Embryonic facial prominence (tissue), 1 donor: ENCODE results near the gene RSPO1.
"Not testable (repeated sequence)": the region's sequence is repeated elsewhere in the genome, so short reads cannot be mapped to it uniquely, and the experiment has no call there.

ENCODE experiments used
- DNase-seq: peaks from one replicate; pipeline ENCODE4 v3.0.0-alpha.2; 2016; ENCODE audit errors: extremely low spot score

The RSPO1 gene, protein sequence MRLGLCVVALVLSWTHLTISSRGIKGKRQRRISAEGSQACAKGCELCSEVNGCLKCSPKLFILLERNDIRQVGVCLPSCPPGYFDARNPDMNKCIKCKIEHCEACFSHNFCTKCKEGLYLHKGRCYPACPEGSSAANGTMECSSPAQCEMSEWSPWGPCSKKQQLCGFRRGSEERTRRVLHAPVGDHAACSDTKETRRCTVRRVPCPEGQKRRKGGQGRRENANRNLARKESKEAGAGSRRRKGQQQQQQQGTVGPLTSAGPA

GRCh38 chr1:37634244-37634991 lies at the start of gene RSPO1:
Gene RSPO1 (minus strand): TSS chr1:37634892. CDS start chr1:37629661, 5,231 bp downstream.
- no peak for DNase-seq

- DNase-seq = not testable (repeated sequence)
Observed at GRCh38 chr1:37684182-37684581, 49.5 kb upstream of the RSPO1 start.

- no peak for DNase-seq
Observed at GRCh38 chr1:37682334-37682987, 47.8 kb upstream of the RSPO1 start.

GRCh38 chr1:37680933-37681332 lies 46.2 kb upstream of the RSPO1 start:
- DNase-seq = no peak

DNA sequence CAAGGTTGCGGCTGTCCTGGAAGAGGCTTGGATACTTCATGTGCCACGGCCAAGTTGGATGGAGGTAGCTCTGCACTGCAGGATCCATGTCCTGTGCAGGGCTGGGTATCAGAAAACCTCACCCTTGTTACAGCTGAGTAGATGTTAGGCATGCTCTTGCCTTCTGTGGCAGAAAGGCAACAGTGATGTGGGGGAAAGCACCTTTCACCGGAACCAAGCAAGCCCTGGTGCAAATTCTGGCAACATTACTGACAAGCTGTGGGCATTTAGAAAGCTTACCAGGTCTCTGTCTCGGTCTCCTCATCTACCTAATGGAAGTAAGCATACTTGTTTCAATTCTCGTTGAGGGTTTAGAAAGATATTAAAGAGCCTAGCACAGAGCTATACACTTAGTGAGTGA lies 43.1 kb upstream of the RSPO1 start:
- DNase-seq = no peak

GRCh38 chr1:37677143-37677439 lies 42.4 kb upstream of the RSPO1 start:
- no peak for DNase-seq

GRCh38 chr1:37676281-37677142 lies 41.8 kb upstream of the RSPO1 start:
- DNase-seq = no peak

DNA sequence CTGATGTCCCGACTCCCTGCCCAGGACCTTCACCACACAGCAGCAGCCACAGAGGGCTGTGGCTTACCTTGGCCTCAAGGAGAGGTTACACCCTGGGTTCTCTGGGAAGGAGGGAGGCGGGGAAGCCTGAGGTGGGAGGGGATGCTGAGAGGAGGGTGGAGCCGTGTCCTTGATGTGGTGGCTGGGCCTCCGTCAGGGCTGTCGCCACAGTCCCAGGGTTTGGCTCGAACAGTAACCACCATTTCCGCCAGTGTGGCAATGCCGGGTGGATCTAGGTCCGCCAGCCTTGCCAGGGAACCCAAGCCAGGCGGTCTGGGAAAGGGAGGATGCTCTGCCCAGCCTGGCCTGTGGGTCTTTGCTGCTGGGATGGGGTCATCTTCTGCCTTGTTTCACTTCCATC lies 39.2 kb upstream of the RSPO1 start:
- DNase-seq = no peak

DNA sequence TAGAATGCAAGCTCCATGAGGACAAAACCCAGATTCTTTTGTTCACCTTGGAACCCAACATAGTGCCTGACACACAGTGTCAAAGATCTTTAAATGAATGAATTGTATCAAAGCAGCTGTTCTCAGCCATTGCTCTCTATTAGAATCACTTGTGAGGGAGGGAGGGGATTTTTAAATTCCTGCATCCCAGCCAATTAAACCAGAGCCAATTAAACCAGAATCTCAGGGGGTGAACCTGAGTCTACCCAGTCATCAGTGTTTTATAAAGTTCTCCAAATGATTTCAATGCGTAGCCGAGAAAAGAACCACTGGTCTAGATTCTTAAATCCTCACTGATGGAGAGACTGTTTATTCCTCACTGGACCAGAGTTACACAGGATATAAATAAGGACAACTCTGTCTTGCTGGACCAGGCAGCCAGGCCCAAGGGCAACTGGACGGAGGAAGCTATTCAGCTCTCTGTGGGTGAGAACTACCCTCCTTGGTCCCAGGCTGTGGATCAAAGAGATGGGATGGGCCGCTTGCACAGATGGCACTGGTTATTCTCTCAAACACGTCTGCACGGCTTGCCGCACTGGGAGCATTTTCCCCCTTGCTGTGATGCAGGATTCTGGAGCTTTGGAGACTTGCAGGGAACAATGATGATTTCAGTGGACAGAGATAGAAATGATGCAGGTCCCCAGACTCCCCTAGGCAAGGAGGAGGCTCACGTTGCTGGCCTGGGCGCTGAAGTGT lies 37.6 kb upstream of the RSPO1 start:
- no peak for DNase-seq

- DNase-seq = no peak
Observed at GRCh38 chr1:37671261-37671660, 36.6 kb upstream of the RSPO1 start.

DNA sequence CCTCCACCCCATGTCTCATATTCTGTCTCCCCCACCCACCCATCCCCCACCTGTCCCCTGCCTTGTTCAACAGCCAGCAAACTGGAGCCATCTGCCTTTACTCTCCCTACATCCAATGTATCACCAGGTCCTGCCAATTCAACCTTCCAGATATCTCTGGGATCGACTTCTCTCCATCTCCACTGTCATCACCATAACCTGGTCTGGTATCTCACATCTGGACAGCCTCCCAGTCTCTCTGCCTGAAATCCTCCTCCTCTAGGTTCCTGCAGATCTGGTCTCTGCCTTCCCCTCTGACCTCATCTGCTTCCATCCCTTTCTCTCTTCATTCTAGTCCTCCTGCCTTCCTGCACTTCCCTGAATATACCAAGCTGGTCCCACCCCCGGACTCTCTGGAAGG lies 35.4 kb upstream of the RSPO1 start:
- no peak for DNase-seq

- no peak for DNase-seq
Observed at GRCh38 chr1:37667023-37667671, 32.5 kb upstream of the RSPO1 start.

DNA sequence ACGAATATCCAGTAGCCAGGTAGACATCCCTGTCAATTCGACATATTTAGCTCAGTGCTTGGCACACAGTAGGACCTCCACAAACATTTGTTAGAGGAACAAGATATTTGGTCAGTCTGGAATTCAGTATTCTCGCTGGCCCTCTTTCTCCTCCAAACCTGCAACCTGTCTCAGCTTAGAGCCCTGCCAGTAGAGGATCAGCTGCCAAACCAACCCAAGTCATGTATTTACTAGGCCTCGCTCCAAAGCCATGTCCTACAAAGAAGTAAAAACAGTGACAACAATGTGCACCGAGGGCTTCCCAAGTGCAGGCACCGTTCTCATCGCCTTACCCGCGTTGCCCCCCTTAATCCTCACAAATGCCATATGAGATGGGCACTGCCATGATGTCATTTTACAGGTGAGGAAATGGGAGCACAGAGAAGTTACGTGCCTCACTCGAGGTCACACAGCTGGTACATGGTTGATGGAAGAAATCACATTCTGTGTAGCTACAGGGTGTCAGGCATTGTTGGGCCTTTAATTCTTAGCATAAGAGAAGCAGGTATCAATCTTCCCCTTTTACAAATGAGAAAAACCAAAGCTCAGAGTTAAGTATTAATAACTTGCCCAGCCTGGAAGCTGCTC lies 31.7 kb upstream of the RSPO1 start:
- DNase-seq = no peak

DNA sequence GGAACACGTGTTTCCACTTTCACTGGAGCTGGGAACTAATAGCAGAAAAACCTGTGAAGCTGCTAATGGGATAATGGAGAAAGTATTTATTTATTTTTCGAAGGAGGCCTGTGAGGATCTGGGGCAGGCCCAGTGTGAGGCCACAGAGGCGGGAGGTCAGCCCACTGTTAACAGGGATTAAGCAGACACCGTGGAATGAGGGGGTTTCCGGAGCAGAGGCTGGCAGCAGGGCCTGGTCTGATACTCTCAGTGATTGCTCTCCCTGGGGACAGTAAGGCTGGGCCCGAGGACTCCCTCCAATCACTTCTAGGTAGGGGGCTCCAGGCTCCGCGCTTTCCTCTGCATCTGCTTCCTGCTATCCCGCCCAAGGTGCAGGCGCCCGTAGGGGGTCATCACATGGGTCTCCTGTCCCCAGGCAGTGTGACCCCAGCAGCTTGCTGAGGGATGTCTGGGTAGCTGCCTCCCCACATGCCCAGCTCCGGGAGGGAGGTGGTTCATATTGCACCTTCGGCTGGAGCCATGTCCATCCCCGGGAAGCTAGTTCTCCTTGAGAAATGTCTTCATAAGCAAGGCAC lies 28.8 kb upstream of the RSPO1 start:
- no peak for DNase-seq

GRCh38 chr1:37662031-37662755 lies 27.5 kb upstream of the RSPO1 start:
- DNase-seq = no peak

- DNase-seq = no peak
Observed at GRCh38 chr1:37661401-37661800, 26.7 kb upstream of the RSPO1 start.

DNA sequence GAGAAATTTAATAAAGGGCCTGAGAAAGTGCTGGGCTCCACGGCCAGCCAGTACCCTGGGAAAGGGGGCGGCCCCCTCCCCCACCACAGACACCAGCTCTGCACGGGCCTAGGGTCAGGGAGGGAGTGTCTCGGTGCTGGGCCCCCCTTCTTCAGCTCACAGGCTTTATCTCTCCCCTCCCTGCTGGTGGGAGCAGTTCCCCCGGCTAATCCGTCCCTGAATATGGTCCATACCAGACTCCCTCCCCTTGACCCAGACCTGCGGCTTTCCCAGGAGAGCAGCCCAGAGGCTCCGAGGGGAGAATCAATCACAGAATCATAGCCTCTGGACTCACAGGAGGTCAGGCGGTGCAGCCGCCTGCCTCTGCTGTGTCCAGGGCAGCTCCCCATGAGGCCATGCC lies 26.0 kb upstream of the RSPO1 start:
- DNase-seq = no peak

DNA sequence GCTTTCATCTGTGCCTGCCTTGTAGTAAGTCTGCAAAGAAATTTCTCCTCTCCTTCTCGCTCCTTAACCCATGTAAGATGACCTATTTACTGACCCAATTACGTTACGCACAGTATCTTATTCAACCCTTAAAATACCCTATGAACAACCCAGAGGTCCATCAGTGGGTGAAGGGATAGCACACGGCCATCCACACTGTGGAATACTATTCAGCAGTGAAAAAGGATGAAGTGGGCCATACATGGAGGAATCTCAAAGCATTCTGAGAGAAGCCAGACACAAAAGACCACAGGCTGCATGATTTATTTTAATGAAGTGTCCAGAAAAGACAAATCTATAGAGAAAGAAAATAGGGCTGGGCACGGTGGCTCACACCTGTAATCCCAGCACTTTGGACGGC lies 23.8 kb upstream of the RSPO1 start:
- DNase-seq = no peak

DNA sequence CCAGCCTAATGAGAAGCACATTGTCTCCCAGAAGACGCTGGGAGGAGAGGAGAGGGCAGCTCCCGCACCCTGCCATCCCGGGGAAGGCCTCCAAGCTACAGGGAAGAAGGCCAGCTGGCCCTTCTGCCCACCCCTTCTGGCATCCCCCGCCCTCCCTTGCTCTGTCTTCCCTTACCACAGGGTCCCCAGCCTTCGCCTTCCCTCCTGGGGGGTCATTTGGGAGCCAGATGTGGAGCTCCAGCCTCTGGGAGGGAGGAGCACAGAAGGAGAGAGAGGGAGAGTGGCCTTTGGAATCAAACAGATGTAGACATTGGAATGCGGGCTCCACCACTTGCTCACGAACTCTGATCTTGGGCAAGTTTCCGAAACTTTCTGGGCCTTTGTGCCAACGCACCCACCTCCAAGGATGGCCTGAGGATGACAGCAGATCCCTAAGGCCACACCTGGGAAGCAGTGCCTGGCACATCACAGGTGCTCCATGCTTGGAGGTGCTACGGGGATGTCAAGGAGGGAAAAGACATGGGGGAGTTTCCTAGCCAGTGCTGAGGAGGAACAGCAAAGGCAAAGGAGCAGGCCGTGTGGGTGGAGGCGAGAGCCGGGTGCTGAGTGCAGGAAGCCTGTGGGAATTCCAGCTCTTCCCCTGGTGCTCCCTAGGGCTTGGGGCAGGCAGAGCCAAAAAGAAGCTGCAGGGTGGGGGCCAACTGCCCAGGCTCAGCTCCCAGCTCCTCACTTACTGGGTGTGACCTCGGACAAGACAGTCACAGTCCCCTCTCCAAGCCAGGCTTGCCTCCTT lies 23.1 kb upstream of the RSPO1 start:
- DNase-seq = no peak
